Activated naive CD8-positive, alpha-beta T cell (primary cell): Measurements from ENCODE around the gene BICDL1.
A peak's percentile ranks its signal among the peaks of the same experiment; 100 is the strongest.

ENCODE experiments used
- H3K27ac Mint-ChIP-seq: one replicate; pipeline ENCODE4 v1.8.0; 2021; ENCODE audit warnings: mixed read lengths
- H3K27me3 Mint-ChIP-seq: one replicate; pipeline ENCODE4 v1.8.0; 2021; ENCODE audit warnings: mixed read lengths
- H3K36me3 Mint-ChIP-seq: one replicate; pipeline ENCODE4 v1.8.0; 2021; ENCODE audit warnings: mixed read lengths
- H3K4me1 Mint-ChIP-seq: one replicate; pipeline ENCODE4 v1.8.0; 2021; ENCODE audit warnings: low read depth, mixed read lengths
- H3K4me3 Mint-ChIP-seq: one replicate; pipeline ENCODE4 v1.8.0; 2021; ENCODE audit warnings: mild to moderate bottlenecking, mixed read lengths
- H3K9me3 Mint-ChIP-seq: one replicate; pipeline ENCODE4 v1.8.0; 2021; ENCODE audit warnings: low read depth, mixed read lengths

Gene BICDL1

GRCh38 chr12:120121766-120122293, 132.8 kb downstream of the BICDL1 start:
- Mint-ChIP-seq H3K9me3 (no peaks in the 10 kb centered on the region), H3K4me1 (peaks cover 75% of the 10 kb centered on the region), H3K4me3 (peak overlapping the region; percentile 15)

DNA sequence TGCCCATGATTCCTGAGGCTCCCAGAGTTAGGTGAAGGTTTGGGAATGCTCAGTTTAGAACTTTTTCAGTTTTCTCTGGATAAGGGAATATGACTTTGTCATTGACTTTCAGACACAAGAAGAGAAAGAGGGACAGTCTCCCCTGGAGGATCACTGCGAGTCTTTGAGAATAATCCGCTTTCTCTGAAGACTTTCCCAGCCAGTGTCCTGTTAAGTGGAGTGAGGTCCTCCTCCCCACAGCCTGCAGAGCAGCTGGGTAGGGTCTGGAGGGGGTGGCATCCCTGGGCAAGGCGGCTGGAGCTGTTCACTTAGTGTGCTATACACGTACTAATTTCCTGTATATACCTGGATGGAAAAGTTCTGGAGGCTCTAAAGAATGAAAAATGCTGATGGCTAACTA, 136.0 kb downstream of the BICDL1 start:
- H3K4me1 Mint-ChIP-seq: peaks cover 61% of the 10 kb centered on the region
- H3K4me3 Mint-ChIP-seq: no peak overlapping the region
- no peaks in the 10 kb centered on the region for H3K27me3 Mint-ChIP-seq
- H3K36me3 Mint-ChIP-seq: peaks cover 7% of the 10 kb centered on the region
- no peaks in the 10 kb centered on the region for H3K9me3 Mint-ChIP-seq
- peak overlapping the region; percentile 58 for H3K27ac Mint-ChIP-seq

More at GRCh38 chr12:120121766-120122293, 132.8 kb downstream of the BICDL1 start:
- peaks cover 7% of the 10 kb centered on the region for H3K36me3 Mint-ChIP-seq
- peak overlapping the region; percentile 86 for H3K27ac Mint-ChIP-seq
- H3K27me3 Mint-ChIP-seq: no peaks in the 10 kb centered on the region

DNA sequence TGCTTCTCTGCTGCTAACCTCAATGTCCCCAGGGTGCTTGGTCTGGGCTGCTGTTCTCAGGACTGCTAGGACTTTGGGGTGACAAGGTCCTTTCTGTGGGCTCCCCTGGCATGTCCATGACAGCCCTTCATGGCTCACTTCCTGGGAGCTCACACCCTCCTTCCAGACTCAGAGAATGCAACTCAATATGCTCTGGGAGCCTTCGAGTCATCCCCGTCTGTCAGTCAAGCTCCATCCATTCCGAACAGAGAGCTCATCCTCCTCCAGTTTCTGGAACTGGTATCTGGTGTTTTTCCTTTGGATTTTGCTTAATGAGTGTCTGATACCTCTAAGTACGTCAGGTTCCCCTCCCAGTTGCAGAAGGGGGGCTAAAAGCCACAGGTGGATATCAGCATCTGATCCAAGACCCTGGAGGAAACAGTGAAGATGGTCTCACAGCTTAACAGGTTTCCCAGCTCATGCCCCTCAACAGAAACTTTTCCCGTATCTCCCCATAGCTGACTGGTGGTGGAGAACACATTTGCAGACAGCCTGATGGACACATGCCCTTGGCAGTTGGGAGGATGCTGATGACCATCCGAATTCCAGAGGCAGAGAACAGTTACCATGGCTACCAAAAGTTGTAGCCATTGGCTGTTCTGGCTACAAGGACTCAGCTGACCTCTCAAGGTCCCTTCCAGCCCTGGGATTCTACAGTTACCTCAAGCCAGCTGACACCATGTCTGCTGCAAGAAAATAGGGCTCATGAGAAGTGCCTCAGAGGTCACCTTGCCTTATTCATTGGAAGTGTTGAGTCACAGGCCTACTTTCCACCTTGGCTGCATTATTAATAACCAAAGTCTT, 137.0 kb downstream of the BICDL1 start:
- peak overlapping the region; percentile 96 for H3K27ac Mint-ChIP-seq
- H3K4me1 Mint-ChIP-seq: peaks cover 51% of the 10 kb centered on the region
- H3K36me3 Mint-ChIP-seq: peaks cover 7% of the 10 kb centered on the region

GRCh38 chr12:120126635-120127005, 137.6 kb downstream of the BICDL1 start:
- Mint-ChIP-seq H3K9me3 (no peaks in the 10 kb centered on the region), H3K4me3 (peak overlapping the region; percentile 33), H3K27me3 (no peaks in the 10 kb centered on the region), H3K4me1 (peaks cover 45% of the 10 kb centered on the region), H3K36me3 (peaks cover 7% of the 10 kb centered on the region), H3K27ac (peak overlapping the region; percentile 96)

More for the DNA sequence above, 137.0 kb downstream of the BICDL1 start:
- Mint-ChIP-seq H3K27me3 (no peaks in the 10 kb centered on the region), H3K9me3 (no peaks in the 10 kb centered on the region), H3K4me3 (peak overlapping the region; percentile 33)

DNA sequence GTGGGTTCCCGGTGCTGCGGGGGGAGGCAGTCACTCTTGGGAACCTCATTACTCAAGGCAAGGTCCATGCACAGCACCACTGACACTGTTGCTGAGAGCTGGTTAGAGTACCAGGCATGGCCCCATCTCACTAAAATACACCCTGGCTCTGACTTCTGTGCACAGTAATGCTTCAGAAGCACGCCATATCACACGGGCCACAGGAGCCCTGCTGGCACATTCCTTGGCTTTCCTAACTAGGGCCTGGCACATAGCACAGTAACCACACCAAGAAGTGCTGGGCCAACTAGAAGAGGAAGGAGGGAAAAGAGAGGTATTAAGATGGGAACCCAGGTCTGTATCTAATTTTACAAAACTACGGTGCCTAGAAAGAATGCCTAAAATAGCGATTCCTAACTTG, 141.0 kb downstream of the BICDL1 start:
- no peak overlapping the region for H3K27ac Mint-ChIP-seq
- no peaks in the 10 kb centered on the region for H3K27me3 Mint-ChIP-seq
- H3K36me3 Mint-ChIP-seq: peaks cover 7% of the 10 kb centered on the region
- no peak overlapping the region for H3K4me3 Mint-ChIP-seq
- H3K9me3 Mint-ChIP-seq: no peaks in the 10 kb centered on the region
- H3K4me1 Mint-ChIP-seq: peaks cover 22% of the 10 kb centered on the region

DNA sequence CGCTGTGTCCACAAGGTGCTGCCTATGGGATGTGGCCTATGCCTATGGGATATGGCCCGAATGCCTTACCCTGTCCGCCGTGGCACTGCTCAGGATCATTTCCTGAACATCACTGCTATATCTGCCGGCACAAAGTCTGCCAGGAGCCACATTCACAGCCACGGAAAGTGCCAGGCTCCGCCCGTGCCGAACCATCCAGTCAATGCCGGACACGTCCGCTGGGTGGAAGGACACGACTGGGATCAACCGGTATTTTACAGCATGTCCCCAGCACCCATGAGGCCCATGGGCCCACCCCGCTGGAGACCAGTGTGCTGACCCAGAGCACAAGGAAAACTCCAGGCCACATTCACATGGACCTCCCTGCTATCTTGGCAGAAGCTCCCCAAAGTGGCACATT, 142.1 kb downstream of the BICDL1 start:
- Mint-ChIP-seq H3K36me3 (peaks cover 7% of the 10 kb centered on the region), H3K4me3 (no peak overlapping the region), H3K27ac (no peak overlapping the region), H3K27me3 (no peaks in the 10 kb centered on the region), H3K4me1 (peaks cover 17% of the 10 kb centered on the region), H3K9me3 (no peaks in the 10 kb centered on the region)

DNA sequence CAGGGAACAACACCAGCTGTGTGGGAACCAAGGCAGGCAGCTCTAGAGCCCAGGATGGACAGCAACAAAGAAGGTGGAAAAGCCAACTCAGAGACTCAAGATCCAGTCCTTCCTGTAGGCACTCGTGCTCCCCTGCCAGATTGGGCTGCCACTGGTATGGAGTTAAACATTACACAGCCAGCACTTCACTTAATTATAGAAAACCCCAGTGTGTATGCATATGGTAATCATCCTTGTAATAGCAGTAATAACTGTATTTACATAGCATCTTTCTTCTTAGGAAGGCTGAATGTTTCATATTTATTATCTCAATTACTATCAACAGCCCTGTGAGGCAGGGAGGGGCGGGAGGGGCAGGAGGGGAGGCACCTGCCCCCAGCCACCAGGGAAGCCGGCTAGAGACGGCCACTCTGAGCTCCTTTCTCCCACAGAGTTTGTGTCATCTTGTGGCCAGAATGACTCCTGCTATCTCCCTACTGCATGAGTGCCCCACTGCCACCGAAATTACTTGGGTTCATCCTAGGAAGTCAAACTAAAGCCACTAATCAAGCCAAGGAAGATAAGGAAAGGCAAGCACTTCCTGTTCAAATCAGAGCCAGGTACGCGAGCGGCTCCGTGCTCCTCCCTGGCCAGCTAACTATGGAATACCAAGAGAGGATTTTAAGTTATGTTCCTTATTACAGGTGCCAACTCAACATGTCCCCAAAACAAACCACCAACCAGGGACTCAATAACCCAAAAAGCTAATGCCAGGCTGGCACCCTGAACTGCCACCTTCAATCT, 143.2 kb downstream of the BICDL1 start:
- peaks cover 5% of the 10 kb centered on the region for H3K4me1 Mint-ChIP-seq
- H3K4me3 Mint-ChIP-seq: no peak overlapping the region
- peak overlapping the region; percentile 16 for H3K27ac Mint-ChIP-seq
- H3K36me3 Mint-ChIP-seq: peaks cover 3% of the 10 kb centered on the region
- H3K9me3 Mint-ChIP-seq: no peaks in the 10 kb centered on the region
- H3K27me3 Mint-ChIP-seq: no peaks in the 10 kb centered on the region

DNA sequence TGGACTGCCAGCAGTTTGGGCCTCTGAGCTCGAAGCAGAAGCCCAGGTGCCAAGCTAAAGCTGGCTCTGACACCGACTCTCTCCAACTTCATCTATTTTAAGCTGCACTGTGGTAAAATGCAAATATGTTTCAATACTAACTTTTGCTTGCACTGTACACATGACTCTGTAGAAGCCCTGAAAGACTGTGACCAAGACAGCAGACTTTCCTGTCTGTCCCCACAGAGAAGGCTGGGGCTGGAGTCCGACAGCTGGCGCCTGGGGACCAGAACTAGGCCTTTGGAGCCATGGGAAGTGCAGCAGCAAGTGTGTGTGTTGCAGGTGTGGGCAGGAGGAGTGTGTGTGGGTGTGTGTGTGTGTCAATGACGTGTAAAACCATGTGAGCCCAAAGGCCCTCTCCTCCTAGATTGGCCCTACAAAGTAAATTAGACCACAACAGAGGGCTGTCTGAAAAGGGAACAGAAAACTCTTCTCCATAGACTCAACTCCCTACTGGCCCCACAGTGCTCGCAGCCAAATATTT, 143.9 kb downstream of the BICDL1 start:
- no peak overlapping the region for H3K27ac Mint-ChIP-seq
- H3K27me3 Mint-ChIP-seq: no peaks in the 10 kb centered on the region

DNA sequence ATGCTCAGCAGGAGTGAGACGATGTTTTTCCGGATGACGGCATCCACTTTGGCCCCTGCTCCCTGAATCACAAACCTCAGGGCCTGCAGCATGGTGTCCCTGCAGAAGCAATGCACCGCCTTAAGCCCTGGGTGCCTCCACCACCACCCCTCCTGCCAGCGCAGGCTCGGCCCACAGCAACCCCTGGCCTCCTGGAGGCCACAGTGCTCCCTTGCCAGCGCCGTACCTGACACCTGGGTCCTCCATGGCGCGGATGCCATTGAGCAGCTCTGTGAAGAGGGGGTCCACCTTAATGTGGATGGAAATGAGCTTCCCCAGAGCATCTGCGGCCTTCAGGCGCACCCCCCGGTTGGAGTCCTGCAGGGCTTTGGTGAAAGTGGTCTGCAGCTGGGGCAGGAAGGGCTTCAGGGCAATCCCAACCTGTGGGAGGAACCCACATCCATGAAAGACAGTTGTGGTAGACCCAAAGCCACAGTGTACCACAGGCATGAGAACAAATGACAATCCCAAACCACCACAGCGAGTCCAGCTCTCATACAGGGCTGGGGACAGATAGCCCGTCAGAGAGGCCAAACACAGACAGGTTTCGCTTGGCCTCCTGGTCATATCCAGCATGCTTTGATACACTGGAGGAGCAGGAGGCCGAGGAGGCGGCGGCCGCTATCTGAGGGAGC, 145.4 kb downstream of the BICDL1 start:
- H3K4me1 Mint-ChIP-seq: no peaks in the 10 kb centered on the region
- H3K27ac Mint-ChIP-seq: no peak overlapping the region
- H3K36me3 Mint-ChIP-seq: peaks cover 3% of the 10 kb centered on the region
- no peak overlapping the region for H3K4me3 Mint-ChIP-seq
- H3K9me3 Mint-ChIP-seq: no peaks in the 10 kb centered on the region
- H3K27me3 Mint-ChIP-seq: no peaks in the 10 kb centered on the region

More for the DNA sequence above, 143.9 kb downstream of the BICDL1 start:
- Mint-ChIP-seq H3K4me3 (no peak overlapping the region), H3K4me1 (no peaks in the 10 kb centered on the region), H3K9me3 (no peaks in the 10 kb centered on the region), H3K36me3 (peaks cover 3% of the 10 kb centered on the region)

- Mint-ChIP-seq H3K27ac (no peak overlapping the region), H3K36me3 (peaks cover 4% of the 10 kb centered on the region), H3K9me3 (no peaks in the 10 kb centered on the region), H3K4me3 (no peak overlapping the region), H3K4me1 (no peaks in the 10 kb centered on the region), H3K27me3 (no peaks in the 10 kb centered on the region)
These were observed 147.2 kb downstream of the BICDL1 start for GRCh38 chr12:120136093-120136770.

GRCh38 chr12:120137833-120138232, 148.8 kb downstream of the BICDL1 start:
- no peak overlapping the region for H3K4me3 Mint-ChIP-seq
- H3K9me3 Mint-ChIP-seq: no peaks in the 10 kb centered on the region
- H3K4me1 Mint-ChIP-seq: no peaks in the 10 kb centered on the region
- H3K27me3 Mint-ChIP-seq: no peaks in the 10 kb centered on the region
- peaks cover 4% of the 10 kb centered on the region for H3K36me3 Mint-ChIP-seq
- H3K27ac Mint-ChIP-seq: no peak overlapping the region

- H3K27ac Mint-ChIP-seq: no peak overlapping the region
- no peaks in the 10 kb centered on the region for H3K4me1 Mint-ChIP-seq
- no peak overlapping the region for H3K4me3 Mint-ChIP-seq
- no peaks in the 10 kb centered on the region for H3K9me3 Mint-ChIP-seq
- peaks cover 4% of the 10 kb centered on the region for H3K36me3 Mint-ChIP-seq
- no peaks in the 10 kb centered on the region for H3K27me3 Mint-ChIP-seq
These were observed 149.3 kb downstream of the BICDL1 start for GRCh38 chr12:120138366-120138765.

DNA sequence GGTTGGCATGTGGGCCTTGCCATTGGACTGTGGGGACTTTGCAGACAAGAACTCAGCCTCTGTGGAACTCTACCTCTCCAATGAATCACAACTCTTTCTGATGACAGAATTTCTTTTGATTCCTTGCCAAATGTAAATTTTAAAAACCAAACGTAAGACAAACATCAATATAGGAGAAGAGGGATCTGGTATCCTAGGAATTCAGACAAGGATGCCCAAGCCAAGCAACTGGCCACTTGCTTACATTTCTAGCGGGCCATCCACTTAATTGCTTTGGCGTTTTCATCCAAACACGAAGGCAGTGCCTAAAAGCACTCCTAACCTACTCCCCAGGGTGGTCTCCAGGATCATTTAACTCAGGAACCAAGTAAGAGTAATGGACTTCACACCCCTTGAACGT, 150.9 kb downstream of the BICDL1 start:
- Mint-ChIP-seq H3K27me3 (no peaks in the 10 kb centered on the region), H3K4me1 (no peaks in the 10 kb centered on the region), H3K27ac (no peak overlapping the region), H3K9me3 (no peaks in the 10 kb centered on the region), H3K4me3 (no peak overlapping the region), H3K36me3 (peaks cover 4% of the 10 kb centered on the region)

DNA sequence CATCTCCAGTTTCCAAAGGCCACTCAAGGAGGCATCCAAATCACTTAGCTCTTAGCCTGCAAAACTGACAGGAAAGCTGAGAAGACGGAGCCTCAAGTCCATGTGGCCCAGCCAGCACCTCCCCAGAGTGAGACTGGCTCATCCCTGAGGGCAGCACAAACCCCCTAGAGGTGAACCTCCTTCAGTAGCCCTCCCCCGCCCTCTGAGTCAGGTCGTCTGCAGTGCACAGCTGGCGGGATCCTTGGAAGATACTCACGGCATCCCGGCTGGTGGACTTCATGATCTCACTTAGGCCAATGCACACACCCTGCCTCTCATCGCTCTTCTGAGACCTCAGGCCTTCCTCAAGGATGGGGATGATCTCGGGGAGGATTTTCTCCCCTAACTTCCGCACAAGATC, 151.6 kb downstream of the BICDL1 start:
- Mint-ChIP-seq H3K27me3 (no peaks in the 10 kb centered on the region), H3K36me3 (peaks cover 4% of the 10 kb centered on the region), H3K27ac (peak overlapping the region; percentile 3)

More for the DNA sequence above, 151.6 kb downstream of the BICDL1 start:
- Mint-ChIP-seq H3K4me3 (no peak overlapping the region), H3K4me1 (no peaks in the 10 kb centered on the region), H3K9me3 (no peaks in the 10 kb centered on the region)
